ENCODE results near the gene MBTPS1.

Gene MBTPS1

DNA sequence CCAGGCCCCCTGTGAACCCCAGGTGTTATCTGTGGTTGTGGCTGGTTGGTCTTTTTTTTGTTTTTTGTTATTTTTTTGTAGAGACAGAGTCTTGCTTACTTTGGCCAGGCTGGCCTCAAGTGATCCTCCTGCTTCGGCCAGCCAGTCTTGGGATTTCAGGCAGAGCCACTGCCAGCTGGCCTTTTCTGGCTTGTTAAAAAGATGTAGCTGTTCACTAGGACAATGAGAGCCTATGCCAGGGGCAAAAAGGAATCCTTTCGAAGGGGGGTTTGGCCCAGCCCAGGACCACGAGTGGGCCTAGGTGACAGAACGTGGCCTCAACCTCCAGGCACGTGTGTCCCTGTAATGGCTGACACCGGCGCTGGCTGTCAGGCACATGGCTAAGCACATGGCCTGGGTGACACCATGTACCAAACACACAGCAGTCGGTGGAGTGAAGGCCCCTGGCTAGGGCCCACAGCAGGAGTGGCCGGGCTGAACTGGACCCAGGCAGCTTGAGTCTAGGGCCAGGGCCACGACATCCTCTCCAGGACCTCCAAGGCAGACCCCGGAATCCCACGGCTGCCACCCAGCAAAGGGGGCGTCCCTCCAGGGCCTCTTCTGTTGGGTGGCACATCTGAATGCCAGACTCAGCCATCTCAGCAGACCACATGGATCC is 67.2 kb downstream of the MBTPS1 start:
- DNase-seq, result no peak

- DNase-seq, result no peak
These were observed 67.9 kb downstream of the MBTPS1 start for GRCh38 chr16:84048871-84049270.

DNA sequence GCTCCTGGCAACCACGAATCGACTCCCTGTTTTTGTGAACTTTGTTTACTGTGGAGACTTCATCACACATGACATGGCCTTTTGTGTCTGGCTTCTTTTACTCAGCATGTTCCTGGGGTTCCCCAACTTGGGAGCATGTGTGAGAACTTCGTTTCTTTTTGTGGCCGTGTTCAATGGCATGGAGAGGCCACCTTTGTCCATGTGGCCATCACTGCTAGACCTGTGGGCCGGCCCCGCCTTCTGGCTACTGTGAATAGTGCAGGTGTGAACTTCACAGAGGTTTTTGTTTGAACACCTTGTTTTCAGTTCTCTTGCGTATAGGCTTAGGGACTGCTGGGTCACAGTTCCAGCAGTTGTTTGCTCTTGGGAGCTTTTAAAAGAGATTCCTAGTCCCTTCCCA is 68.5 kb downstream of the MBTPS1 start:
- peak; percentile 54 for DNase-seq

GRCh38 chr16:84047626-84048025 is 69.1 kb downstream of the MBTPS1 start:
- DNase-seq, result no peak

GRCh38 chr16:84047206-84047605 is 69.5 kb downstream of the MBTPS1 start:
- DNase-seq, result no peak

- DNase-seq, result no peak
These were observed 70.8 kb downstream of the MBTPS1 start for GRCh38 chr16:84045818-84046470.

DNA sequence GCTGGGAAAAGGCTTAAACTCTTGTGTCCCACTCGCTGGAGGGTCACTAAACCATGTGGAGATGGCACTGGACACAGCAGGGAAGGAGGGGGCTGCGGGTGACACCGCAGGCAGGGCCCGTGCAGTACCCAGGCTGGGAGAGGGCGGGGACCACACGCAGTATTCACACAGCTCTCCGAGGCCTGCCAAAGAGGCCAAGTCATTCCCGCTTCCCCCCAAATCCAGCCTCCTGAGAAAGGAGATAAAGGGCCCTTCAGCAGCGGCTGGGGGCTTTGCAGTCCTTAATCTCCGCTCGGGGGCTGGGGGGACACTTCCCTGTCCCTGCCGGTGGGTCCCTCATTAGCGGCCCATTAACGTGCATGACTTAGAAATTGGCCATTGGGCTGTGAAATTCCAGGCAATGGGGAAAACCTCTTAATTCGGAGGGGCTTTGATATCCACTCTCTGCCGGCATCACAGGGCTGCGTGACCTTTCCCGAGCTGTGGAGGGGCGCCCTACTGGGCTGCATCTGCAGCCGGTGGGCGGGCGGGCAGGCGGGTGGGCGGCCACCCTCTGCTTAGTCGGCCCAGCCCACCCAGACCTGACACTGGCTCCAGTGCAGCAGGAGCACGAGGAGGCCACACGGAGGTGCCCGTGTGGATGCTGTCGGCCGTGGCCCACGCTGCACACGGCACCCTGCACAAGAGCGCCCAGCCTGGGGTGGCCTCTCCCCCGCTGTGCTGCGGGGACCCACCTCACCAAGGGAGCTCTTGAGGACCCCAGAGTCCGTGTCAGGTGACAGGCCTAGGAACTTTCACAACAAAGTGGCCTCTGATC is 71.5 kb downstream of the MBTPS1 start:
- no peak for DNase-seq

- DNase-seq, result no peak
These were observed 72.6 kb downstream of the MBTPS1 start for GRCh38 chr16:84044118-84044488.

DNA sequence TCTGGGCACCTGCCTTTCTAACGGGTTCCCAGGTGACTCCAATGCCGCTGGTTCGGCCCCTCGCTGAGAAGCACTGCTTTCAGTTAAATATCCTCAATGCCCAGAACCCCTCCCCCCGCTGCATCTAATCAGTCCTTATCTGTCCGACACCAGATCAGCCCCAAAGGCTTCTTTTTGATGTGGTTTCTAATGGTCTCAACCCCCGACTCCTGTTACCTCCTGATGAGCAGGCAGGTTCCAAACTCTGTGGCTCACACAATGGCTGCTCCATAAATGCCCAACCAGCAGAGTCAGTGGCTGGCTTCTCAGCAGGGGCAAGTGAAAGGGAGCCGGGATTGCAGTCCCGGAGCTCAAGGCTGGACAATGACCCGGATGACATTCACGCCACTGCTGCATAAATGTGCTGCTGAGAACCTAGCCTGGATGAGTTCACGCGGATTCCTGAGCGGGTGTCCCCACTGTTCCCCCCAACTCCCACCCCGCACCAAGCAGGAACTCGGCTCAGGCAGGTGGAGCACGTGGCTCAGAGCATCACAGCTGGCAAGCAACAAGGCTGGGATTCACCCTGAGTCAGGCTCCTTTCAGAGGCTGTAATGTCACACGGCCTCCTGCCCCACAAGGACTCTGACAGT is 73.1 kb downstream of the MBTPS1 start:
- DNase-seq, result peak; percentile 60

- DNase-seq, result peak; percentile 67
These were observed 73.8 kb downstream of the MBTPS1 start for GRCh38 chr16:84042879-84043485.

DNA sequence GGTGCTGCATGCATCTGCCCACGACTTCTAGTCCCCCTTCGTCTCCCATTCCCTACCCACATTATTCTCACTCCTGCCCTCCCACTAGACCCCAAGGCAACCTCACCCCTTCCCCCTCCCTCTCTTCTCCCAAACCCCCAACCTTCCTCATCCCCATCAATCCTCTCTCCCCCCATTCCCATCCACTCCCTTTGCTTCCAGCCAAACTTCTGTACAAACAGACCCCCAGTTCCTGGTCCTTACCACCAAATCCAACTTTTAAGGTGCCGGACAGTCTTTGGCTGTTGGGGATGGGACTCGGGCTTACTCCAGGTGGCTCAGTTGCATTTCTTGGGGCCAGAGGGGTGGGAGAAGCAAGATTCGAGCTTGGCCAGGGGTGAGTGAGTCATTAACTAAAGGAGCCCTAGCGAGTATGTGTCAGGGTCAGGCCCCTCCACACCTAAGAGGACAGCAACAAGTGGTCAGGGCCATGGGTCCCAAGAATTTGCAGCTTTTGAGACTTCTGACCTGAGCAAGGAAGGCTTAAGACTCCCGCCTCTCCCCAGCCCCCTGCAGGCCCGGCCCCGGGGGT is 74.3 kb downstream of the MBTPS1 start, which contains the start of gene SLC38A8:
Gene SLC38A8, minus strand, starts transcription at position 488 of the 571 bp plus-strand sequence. CDS start 638 bp downstream, outside the sequence.
- no peak for DNase-seq

DNA sequence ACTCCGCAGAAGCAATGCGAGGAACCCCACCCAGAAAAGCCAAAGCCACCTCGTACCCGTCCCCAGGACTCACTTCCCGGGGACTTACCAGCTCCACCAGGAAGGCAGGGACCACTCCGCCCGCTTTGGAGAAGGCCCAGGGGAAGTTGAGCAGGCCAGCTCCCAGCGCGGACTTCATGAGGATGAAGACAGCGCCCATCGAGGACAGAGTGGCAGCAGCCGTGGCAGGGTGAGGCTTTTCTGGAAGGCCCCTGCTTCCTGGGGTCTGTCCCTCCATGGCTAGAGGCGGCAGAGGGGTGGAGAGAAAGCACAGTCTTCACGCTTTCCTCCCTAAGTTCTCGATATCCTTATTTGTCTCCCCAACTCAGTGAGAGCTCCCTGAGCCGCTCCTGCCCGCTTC is 74.9 kb downstream of the MBTPS1 start:
- DNase-seq, result no peak

DNA sequence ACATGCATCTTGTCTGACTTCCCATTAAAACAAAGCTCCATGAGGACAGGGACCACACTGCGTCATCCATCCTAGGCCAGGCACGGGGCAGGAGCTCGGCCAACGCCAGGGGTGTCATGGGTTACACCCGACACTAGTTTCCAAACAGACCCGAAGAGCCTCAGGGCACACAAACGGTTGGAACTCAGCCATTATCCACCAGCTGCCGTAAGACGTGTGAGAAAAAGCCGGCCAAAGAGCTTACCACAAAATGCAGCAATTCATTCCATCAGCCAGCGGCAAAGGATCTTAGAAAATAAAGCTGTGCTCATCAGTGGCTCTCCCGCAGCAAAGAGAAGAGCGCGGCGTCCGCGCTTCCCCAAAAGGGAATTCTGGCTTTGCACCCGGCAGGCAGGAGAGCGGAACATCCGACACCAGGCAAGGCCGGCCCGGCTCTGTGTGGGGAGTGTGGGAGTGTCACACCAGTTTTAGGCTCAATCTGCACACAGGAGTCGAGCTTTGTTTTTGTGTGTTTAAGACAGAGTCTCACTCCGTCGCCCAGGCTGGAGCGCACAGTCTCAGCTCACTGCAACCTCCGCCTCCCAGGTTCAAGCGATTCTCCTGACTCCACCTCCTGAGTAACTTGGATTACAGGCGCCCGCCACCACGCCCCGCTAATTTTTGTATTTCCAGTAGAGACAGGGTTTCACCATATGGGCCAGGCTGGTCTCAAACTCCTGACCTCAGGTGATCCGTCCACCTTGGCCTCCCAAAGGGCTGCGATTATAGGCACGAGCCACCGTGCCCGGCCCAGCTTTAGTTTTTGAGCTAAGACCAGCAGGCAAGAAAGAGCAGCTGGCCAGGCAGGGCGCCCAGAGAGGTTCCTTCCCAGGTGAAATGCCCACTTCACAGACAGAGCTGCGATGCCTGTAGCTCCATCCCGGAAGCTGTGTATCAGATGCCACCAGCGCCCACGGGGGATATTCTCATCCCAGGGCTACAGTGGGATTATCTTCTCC is 75.6 kb downstream of the MBTPS1 start:
- DNase-seq, result no peak

GRCh38 chr16:84040226-84040822 is 76.4 kb downstream of the MBTPS1 start:
- no peak for DNase-seq

DNA sequence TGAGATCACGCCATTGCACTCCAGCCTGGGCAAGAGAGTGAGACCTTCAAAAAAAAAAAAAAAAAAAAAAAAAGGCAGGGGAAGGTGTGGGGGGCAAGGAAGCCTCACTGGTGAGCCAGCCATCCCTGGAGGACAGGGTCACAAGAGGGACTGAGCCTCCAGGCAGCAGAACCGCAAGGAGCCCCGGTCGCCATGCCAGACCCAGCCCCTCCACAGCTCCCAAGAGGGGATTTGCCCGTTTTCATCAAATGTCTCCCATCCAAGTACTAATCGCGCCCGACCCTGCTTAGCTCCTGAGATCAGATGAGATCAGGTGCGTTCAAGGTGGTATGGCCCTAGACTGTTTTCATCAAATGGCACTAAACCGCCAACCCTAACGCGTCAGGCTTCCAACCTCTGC is 77.0 kb downstream of the MBTPS1 start:
- DNase-seq, result no peak

DNA sequence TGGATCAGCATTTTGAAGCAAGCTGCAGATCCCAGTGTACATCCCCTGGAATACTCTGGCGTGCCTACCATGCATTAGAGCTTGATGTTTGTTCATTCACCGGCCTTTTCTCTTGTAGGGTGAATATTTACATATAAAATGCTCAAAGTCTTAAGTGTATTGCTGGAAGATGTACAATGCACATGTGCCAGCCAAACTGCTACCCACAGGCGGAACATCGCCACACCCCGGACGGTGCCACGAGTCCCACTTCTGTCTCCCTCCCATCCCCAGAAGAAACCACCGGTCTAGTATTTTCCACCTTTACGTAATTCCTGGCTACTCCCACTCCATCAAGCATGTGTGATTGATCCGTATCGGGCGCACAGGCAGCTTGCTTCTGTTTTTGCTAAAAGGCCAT is 78.3 kb downstream of the MBTPS1 start:
- DNase-seq, result no peak

DNA sequence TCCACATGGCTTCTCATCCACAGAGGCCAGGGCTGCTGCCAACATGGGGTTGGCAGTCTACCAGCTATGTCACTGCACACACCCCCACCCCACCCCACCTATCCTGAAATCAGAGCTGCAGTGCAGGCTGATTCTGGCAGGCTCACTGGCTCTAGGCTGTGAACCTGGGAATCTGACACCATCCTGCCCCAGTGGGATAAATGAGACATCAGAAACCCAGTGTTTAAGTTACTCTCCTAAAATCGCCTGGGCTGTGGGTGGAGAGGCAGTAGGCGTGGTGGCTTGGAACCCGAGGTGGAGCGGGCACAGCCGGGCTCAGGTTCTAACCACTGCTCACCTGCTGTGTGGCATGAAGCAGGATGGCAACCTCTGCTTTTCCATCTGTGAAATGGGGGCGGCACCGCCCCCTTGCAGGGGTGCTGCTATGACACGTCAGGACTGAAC is 79.7 kb downstream of the MBTPS1 start:
- DNase-seq, result no peak

DNA sequence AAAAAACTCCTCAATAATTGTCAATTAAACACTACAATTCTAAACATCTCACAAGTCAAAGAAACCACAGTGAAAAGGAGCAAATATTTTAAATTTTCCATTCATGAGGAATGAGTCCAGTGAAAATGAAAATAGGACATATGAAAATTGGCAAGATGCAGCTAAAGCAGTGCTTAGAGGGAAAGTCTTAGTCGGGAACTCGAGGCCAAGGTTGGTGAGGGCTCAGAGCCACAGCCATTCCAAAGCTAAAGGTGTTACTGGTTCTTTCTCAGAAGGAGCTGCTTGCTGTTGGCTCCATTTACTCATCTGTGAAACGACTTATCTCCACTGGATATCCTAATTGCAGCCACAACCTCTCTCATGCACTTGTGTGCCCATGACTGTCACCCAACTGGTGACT is 80.6 kb downstream of the MBTPS1 start:
- DNase-seq, result no peak

- no peak for DNase-seq
These were observed 82.2 kb downstream of the MBTPS1 start for GRCh38 chr16:84034516-84034915.

GRCh38 chr16:84033251-84034195 is 83.2 kb downstream of the MBTPS1 start:
- DNase-seq, result no peak
